ENCODE data around the gene CDH12. TPM values are rescaled to one million over a fixed set of nuclear protein-coding genes. Genes with fewer than 3 reads are reported as not detected.

Gene CDH12
- total RNA-seq, 2 donors from 2014 or later, result 0.14 to 1.0 TPM

DNA sequence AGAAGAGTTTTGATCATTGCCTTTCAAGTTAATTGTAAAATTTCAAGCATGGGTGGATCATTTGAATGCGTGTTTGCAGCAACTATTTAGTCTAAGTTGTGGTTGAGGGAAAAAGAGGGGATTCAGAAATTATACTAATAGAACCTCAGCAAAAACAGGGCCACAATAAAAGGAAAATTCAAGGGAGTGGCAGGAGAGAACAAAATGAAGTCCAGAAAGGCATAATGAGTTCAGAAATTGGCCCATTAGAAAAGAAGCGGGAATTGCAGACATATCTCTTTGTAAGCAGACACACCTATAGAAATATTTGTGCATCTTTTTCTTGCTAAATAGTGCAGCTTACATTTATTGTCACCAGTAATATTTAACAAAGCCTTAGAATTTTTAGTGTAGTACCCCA is 960.0 kb downstream of the CDH12 start:
- H3K9me3 ChIP-seq, result no peaks in the 10 kb centered on the region
- H3K27me3 ChIP-seq (replicated peaks; ENCODE audit: insufficient read depth), result no peaks in the 10 kb centered on the region
- no peak overlapping the region for H3K27ac ChIP-seq
- DNase-seq (ENCODE audit: low spot score), result no peak
- intact Hi-C loops (cut with DNase I), result no loop called here
- H3K4me1 ChIP-seq (replicated peaks), result no peaks in the 10 kb centered on the region
- H3K4me3 ChIP-seq, result no peak overlapping the region
- 99% methylated on average over 2 of the region's 2 CpGs for WGBS
- TF ChIP-seq POLR2A (IDR thresholded peaks at IDR 0.05), result no peak
- TF ChIP-seq, protein P1, sequence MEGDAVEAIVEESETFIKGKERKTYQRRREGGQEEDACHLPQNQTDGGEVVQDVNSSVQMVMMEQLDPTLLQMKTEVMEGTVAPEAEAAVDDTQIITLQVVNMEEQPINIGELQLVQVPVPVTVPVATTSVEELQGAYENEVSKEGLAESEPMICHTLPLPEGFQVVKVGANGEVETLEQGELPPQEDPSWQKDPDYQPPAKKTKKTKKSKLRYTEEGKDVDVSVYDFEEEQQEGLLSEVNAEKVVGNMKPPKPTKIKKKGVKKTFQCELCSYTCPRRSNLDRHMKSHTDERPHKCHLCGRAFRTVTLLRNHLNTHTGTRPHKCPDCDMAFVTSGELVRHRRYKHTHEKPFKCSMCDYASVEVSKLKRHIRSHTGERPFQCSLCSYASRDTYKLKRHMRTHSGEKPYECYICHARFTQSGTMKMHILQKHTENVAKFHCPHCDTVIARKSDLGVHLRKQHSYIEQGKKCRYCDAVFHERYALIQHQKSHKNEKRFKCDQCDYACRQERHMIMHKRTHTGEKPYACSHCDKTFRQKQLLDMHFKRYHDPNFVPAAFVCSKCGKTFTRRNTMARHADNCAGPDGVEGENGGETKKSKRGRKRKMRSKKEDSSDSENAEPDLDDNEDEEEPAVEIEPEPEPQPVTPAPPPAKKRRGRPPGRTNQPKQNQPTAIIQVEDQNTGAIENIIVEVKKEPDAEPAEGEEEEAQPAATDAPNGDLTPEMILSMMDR (IDR thresholded peaks at IDR 0.05), result no peak
- TF ChIP-seq POLR2AphosphoS5 (IDR thresholded peaks at IDR 0.05), result no peak
- H3K36me3 ChIP-seq, result no peaks in the 10 kb centered on the region

DNA sequence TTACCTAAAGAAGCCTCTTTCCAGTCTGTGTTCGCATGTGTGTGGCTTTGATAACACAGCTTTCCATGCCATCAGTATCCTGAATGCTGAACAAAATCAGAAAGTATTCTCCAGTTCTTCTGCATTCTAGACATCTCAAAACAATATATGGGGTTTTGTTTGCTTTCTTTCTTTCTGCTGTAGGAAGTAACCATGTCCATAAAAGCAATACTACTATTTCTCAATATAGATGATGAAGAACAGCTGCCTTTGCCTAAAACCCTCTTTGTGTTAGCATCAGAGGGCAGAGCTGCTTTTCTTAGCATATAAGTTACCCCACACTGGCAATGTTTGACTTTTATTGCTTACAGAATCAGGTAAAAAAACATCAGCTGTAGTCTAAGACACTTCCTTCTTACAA is 963.6 kb downstream of the CDH12 start:
- H3K36me3 ChIP-seq, result no peaks in the 10 kb centered on the region
- H3K9me3 ChIP-seq, result no peaks in the 10 kb centered on the region
- no peak overlapping the region for H3K27ac ChIP-seq
- H3K4me3 ChIP-seq, result no peak overlapping the region
- no peak for DNase-seq (ENCODE audit: low spot score)
- H3K4me1 ChIP-seq (replicated peaks), result no peaks in the 10 kb centered on the region
- H3K27me3 ChIP-seq (replicated peaks; ENCODE audit: insufficient read depth), result no peaks in the 10 kb centered on the region
- WGBS, result 50% methylated on average over 1 of the region's 1 CpG
- TF ChIP-seq POLR2AphosphoS5 (IDR thresholded peaks at IDR 0.05) (no peak), POLR2A (IDR thresholded peaks at IDR 0.05) (no peak)
- TF ChIP-seq, protein P1 (IDR thresholded peaks at IDR 0.05), result no peak
- intact Hi-C loops (cut with DNase I), result no loop called here

DNA sequence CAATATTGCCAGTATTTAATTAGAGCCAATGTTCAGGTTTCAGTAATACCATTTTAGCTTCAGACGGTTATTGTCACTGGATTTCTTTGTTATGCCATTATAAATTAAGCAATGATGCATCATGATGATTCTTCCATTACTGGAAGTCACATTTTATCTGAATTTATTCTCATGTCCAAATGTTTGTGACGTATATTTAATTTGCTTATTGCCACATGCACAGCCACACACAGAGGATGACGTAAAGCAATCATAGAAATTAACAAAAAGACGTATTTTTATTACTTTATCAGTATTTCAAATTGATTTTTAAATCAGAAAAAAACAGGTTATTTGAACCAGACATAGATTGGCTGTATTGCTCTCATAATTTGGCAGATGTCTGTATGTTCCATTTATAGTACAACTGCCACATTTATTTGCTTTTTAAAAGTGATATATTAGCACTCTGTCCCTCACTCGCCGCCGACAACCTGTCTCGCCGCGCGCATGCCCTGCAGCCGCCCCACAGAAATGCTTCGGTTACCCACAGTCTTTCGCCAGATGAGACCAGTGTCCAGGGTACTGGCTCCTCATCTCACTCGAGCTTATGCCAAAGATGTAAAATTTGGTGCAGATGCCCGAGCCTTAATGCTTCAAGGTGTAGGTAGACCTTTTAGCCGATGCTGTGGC is 970.9 kb downstream of the CDH12 start:
- DNase-seq (ENCODE audit: low spot score), result no peak
- H3K27ac ChIP-seq, result no peak overlapping the region
- H3K9me3 ChIP-seq, result no peaks in the 10 kb centered on the region
- no peaks in the 10 kb centered on the region for H3K4me1 ChIP-seq (replicated peaks)
- no peak overlapping the region for H3K4me3 ChIP-seq
- intact Hi-C loops (cut with DNase I), result no loop called here
- H3K27me3 ChIP-seq (replicated peaks; ENCODE audit: insufficient read depth), result no peaks in the 10 kb centered on the region
- TF ChIP-seq, protein P1 (IDR thresholded peaks at IDR 0.05), result no peak
- no peak for TF ChIP-seq POLR2A (IDR thresholded peaks at IDR 0.05)
- TF ChIP-seq POLR2AphosphoS5 (IDR thresholded peaks at IDR 0.05), result no peak
- 89% methylated on average over 17 of the region's 17 CpGs for WGBS
- no peaks in the 10 kb centered on the region for H3K36me3 ChIP-seq

DNA sequence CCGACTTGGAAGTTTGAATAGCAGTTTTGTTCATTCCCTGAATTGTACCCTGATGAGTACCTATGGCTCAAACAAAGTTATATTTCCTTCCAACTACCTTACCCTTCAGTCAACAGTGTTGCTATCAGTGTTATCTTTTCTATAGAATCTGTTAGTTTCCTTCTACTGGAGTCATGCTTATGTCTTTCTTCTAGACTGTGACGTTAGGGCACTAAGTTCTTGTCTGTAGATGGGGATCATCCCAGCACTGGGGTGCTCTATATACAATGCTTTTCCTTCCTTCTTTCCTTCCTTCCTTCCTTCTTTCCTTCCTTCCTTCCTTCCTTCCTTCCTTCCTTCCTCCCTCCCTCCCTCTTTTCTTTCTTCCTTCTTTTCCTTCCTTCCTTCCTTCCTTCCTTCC is 973.0 kb downstream of the CDH12 start:
- H3K4me1 ChIP-seq (replicated peaks), result no peaks in the 10 kb centered on the region
- H3K36me3 ChIP-seq, result no peaks in the 10 kb centered on the region
- TF ChIP-seq, protein P1 (IDR thresholded peaks at IDR 0.05), result no peak
- TF ChIP-seq POLR2A (IDR thresholded peaks at IDR 0.05) (no peak), POLR2AphosphoS5 (IDR thresholded peaks at IDR 0.05) (no peak)
- WGBS, result 88% methylated on average over 2 of the region's 2 CpGs
- H3K27me3 ChIP-seq (replicated peaks; ENCODE audit: insufficient read depth), result no peaks in the 10 kb centered on the region
- intact Hi-C loops (cut with DNase I), result no loop called here
- no peak overlapping the region for H3K4me3 ChIP-seq
- no peaks in the 10 kb centered on the region for H3K9me3 ChIP-seq
- no peak for DNase-seq (ENCODE audit: low spot score)
- no peak overlapping the region for H3K27ac ChIP-seq

DNA sequence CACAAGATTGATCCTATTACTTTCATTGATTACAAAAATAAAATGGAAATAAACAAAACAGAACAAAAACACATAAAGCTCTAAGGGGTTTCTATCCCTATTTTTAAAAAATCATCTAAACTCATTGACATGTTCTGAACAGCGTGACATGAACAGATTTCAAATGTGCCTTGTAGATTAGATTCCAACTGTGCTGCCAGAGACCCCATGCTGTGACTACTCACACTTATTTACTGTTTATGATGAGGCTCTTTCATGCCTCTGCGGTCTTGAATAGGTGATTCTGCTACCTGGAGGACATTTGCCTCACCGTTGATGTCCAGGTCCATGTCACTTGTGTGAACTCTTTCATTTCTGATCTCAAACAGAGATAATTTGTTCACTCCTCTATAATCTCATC is 990.2 kb downstream of the CDH12 start:
- H3K4me3 ChIP-seq, result no peak overlapping the region
- TF ChIP-seq, protein P1 (IDR thresholded peaks at IDR 0.05), result no peak
- TF ChIP-seq POLR2AphosphoS5 (IDR thresholded peaks at IDR 0.05) (no peak), POLR2A (IDR thresholded peaks at IDR 0.05) (no peak)
- no peaks in the 10 kb centered on the region for H3K36me3 ChIP-seq
- intact Hi-C loops (cut with DNase I), result no loop called here
- no peak for DNase-seq (ENCODE audit: low spot score)
- 42% methylated on average over 3 of the region's 3 CpGs for WGBS
- no peak overlapping the region for H3K27ac ChIP-seq
- no peaks in the 10 kb centered on the region for H3K9me3 ChIP-seq
- H3K27me3 ChIP-seq (replicated peaks; ENCODE audit: insufficient read depth), result no peaks in the 10 kb centered on the region
- H3K4me1 ChIP-seq (replicated peaks), result no peaks in the 10 kb centered on the region
